CD14-positive monocyte (primary cell): ENCODE results near the gene ORC3. TPM values are rescaled to one million over a fixed set of nuclear protein-coding genes. Genes with fewer than 3 reads are reported as not detected.

Source experiments
- DNase-seq, 3 donors: peaks; one replicate each; pipeline ENCODE4 v3.0.0-alpha.2; 2011 to 2022
- H2AFZ ChIP-seq: 2 replicates; pipeline ENCODE4 v1.6.0; 2012; ENCODE audit warnings: mild to moderate bottlenecking, low read depth, low read length, inconsistent platforms; ENCODE audit not compliant: insufficient read depth, poor library complexity, severe bottlenecking
- H3K27ac ChIP-seq, 2 donors: 1 replicate in 1 of 2; 2 replicates in 1 of 2; pipeline ENCODE4 v1.5.1; 2012 to 2013; ENCODE audit warnings: low read length in 2 of 2, control low read depth in 1 of 2, inconsistent platforms in 1 of 2, low read depth in 1 of 2, mild to moderate bottlenecking in 1 of 2
- H3K27me3 ChIP-seq, 2 donors: one replicate each; pipeline versions ENCODE4 v1.6.0 to v1.6.1; 2011 to 2013; ENCODE audit warnings: low read length in 2 of 2; ENCODE audit not compliant: control insufficient read depth in 2 of 2, insufficient read depth in 2 of 2
- H3K36me3 ChIP-seq, 2 donors: replicated peaks in 1 of 2; 1 replicate in 1 of 2; 2 replicates in 1 of 2; pipeline versions ENCODE4 v1.5.1 to v1.6.1; 2012 to 2013; ENCODE audit warnings: low read length in 2 of 2, control low read depth in 1 of 2, inconsistent platforms in 1 of 2, mild to moderate bottlenecking in 1 of 2; ENCODE audit not compliant: insufficient read depth in 2 of 2, control insufficient read depth in 1 of 2
- H3K4me1 ChIP-seq, 2 donors: 1 replicate in 1 of 2; 2 replicates in 1 of 2; pipeline versions ENCODE4 v1.5.1 to v1.6.1; 2012 to 2013; ENCODE audit warnings: low read length in 2 of 2, control low read depth in 1 of 2, inconsistent platforms in 1 of 2, mild to moderate bottlenecking in 1 of 2, moderate library complexity in 1 of 2; ENCODE audit not compliant: insufficient read depth in 2 of 2, control insufficient read depth in 1 of 2
- H3K4me2 ChIP-seq: replicated peaks from 2 replicates; pipeline ENCODE3; 2012; ENCODE audit warnings: low read length, moderate library complexity, mild to moderate bottlenecking; ENCODE audit not compliant: poor library complexity, severe bottlenecking; ENCODE audit errors: extremely low read depth
- H3K4me3 ChIP-seq, 3 experiments: fragments of 200-600 bp in 1 of 3; sonication (generic) in 1 of 3; replicated peaks in 1 of 3; 1 replicate in 2 of 3; 2 replicates in 1 of 3; pipeline ENCODE4 v1.5.1; 2011 to 2013; ENCODE audit warnings: low read length in 3 of 3, mild to moderate bottlenecking in 3 of 3, control low read depth in 2 of 3, low read depth in 2 of 3, inconsistent platforms in 1 of 3, moderate library complexity in 1 of 3
- H3K79me2 ChIP-seq: 2 replicates; pipeline ENCODE4 v1.6.0; 2012; ENCODE audit warnings: mild to moderate bottlenecking, control low read depth, inconsistent platforms, low read length, moderate library complexity; ENCODE audit not compliant: insufficient read depth
- H3K9ac ChIP-seq: 2 replicates; pipeline ENCODE4 v1.6.0; 2017; ENCODE audit warnings: low read length, mild to moderate bottlenecking; ENCODE audit not compliant: insufficient read depth, poor library complexity, severe bottlenecking
- H3K9me3 ChIP-seq, 2 donors: replicated peaks in 1 of 2; 1 replicate in 1 of 2; 2 replicates in 1 of 2; pipeline versions ENCODE4 v1.5.1 to v1.6.1; 2012 to 2013; ENCODE audit warnings: low read length in 2 of 2, control low read depth in 1 of 2; ENCODE audit not compliant: control insufficient read depth in 1 of 2, insufficient read depth in 1 of 2
- H4K20me1 ChIP-seq: 2 replicates; pipeline ENCODE4 v1.6.0; 2012; ENCODE audit warnings: mild to moderate bottlenecking, low read length, control low read depth, moderate library complexity; ENCODE audit not compliant: insufficient read depth
- H3K27ac Mint-ChIP-seq, 7 donors: one replicate each; pipeline ENCODE4 v1.8.0; 2020; ENCODE audit warnings: mild to moderate bottlenecking in 7 of 7, mixed read lengths in 7 of 7, moderate library complexity in 6 of 7, inconsistent platforms in 2 of 7
- H3K27me3 Mint-ChIP-seq, 3 donors: one replicate each; pipeline ENCODE4 v1.8.0; 2021 to 2022; ENCODE audit warnings: low read depth in 3 of 3, mild to moderate bottlenecking in 3 of 3, mixed read lengths in 3 of 3, moderate library complexity in 3 of 3, inconsistent platforms in 1 of 3
- H3K36me3 Mint-ChIP-seq, 2 donors: one replicate each; pipeline ENCODE4 v1.8.0; 2020; ENCODE audit warnings: mixed read lengths in 2 of 2, inconsistent platforms in 1 of 2, mild to moderate bottlenecking in 1 of 2
- H3K4me1 Mint-ChIP-seq: one replicate; pipeline ENCODE4 v1.8.0; 2020; ENCODE audit warnings: mild to moderate bottlenecking, mixed read lengths
- H3K4me3 Mint-ChIP-seq, 2 donors: one replicate each; pipeline ENCODE4 v1.8.0; 2020; ENCODE audit warnings: mild to moderate bottlenecking in 2 of 2, mixed read lengths in 2 of 2, moderate library complexity in 1 of 2
- H3K9me3 Mint-ChIP-seq, 7 donors: one replicate each; pipeline ENCODE4 v1.8.0; 2020 to 2022; ENCODE audit warnings: mixed read lengths in 7 of 7, mild to moderate bottlenecking in 6 of 7, moderate library complexity in 6 of 7, inconsistent platforms in 2 of 7
- CTCF ChIP-seq: fragments of 200-600 bp; IDR thresholded peaks from one replicate; pipeline ENCODE4 v1.8.0; 2022; ENCODE audit warnings: antibody characterized with exemption, mild to moderate bottlenecking
- intact Hi-C, 2 donors: fragments of 100-400 bp; cut with micrococcal nuclease; formaldehyde crosslinking; loops; one replicate each; pipeline versions ENCODE4 v1.15.0 to v1.15.1; 2023
- polyA plus RNA-seq, 3 donors: library from polyadenylated mRNA; depleted of rRNA in 1 of 3; unstranded in 2 of 3; stranded (reverse) in 1 of 3; fragments of 300-500 nt in 2 of 3; fragments of >200 nt in 1 of 3; fragmentation: Illumina TruSeq in 2 of 3; gene quantifications; 1 replicate in 2 of 3; 2 replicates in 1 of 3; pipeline ENCODE4 v1.2.3, GENCODE V29; 2012 to 2021

ORC3 gene
- polyA plus RNA-seq, 3 donors = 9.1 to 20.7 (median 16.2) TPM

DNA sequence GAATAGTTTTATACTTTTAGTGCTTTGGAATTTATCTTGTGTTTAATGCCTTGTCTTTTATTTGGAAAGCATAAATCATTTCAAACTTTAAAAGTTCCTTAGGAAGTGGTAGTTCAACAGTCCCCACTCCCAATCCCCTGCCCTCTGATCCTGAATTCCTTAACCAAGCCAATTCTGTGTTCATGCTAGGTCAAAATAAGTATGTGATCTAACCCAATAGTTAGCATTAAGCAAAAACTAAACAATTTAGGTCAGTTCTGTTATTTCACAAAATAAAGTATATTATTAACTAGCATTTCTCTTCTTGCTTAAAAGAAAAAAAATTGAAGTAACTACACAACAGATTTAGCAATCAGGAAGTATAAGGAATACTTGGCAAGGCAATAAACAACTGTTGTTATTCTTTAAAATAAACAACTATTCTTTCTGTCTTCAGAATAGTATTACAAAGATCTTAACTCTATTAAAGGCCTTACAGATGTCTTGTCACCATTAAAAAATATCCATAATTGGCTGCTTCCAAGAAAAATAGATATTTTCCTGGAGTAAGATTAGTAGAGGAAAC lies 75.1 kb downstream of the ORC3 start:
- H3K9me3 ChIP-seq = no peaks in the 10 kb centered on the region
- Mint-ChIP-seq H3K27me3 (peaks cover 0 to 2% (median 0%) of the 10 kb centered on the region in 3 donors), H3K4me3 (no peak overlapping the region), H3K27ac (no peak overlapping the region), H3K4me1 (peaks cover 10% of the 10 kb centered on the region), H3K9me3 (peaks cover 0 to 3% (median 0%) of the 10 kb centered on the region in 7 donors), H3K36me3 (peaks cover 18 to 43% of the 10 kb centered on the region in 2 donors)
- no peak overlapping the region for H2AFZ ChIP-seq
- no peak overlapping the region for H3K27ac ChIP-seq
- no peak overlapping the region for H3K9ac ChIP-seq
- intact Hi-C loops = no loop called here
- TF ChIP-seq CTCF = no peak
- H3K79me2 ChIP-seq = no peaks in the 10 kb centered on the region
- peaks cover 11% of the 10 kb centered on the region for H4K20me1 ChIP-seq
- H3K4me2 ChIP-seq = no peak overlapping the region
- no peak for DNase-seq
- no peaks in the 10 kb centered on the region for H3K27me3 ChIP-seq
- H3K4me1 ChIP-seq = no peaks in the 10 kb centered on the region
- H3K4me3 ChIP-seq = no peak overlapping the region
- H3K36me3 ChIP-seq = peaks cover 5 to 46% of the 10 kb centered on the region in 2 donors

DNA sequence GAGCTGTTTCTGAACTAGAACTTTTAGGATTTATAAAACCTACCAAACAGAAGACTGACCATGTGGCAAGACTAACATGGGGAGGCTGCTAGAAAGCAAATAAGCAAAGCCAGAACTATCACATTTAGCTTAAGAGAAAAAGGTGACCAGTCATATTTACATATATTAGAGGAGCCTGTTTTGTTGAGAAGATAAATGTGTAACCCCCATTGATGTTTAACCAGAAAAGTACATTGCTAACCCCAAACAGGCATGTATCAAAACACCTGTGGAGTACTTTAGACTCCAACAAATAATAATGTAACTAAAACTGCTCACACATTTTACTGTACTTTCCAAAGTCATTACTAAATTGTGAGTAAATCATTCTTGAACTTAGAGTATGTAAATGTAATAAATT lies 77.1 kb downstream of the ORC3 start:
- Mint-ChIP-seq H3K4me1 (peaks cover 12% of the 10 kb centered on the region), H3K9me3 (no peaks in the 10 kb centered on the region), H3K27me3 (peaks cover 0 to 2% (median 2%) of the 10 kb centered on the region in 3 donors), H3K27ac (no peak overlapping the region), H3K36me3 (peaks cover 26 to 51% of the 10 kb centered on the region in 2 donors), H3K4me3 (no peak overlapping the region)
- no peak overlapping the region for H3K9ac ChIP-seq
- H3K27ac ChIP-seq = no peak overlapping the region
- H3K4me1 ChIP-seq = peaks cover 3 to 8% of the 10 kb centered on the region in 2 donors
- no peak overlapping the region for H3K4me3 ChIP-seq
- H3K4me2 ChIP-seq = no peak overlapping the region
- TF ChIP-seq CTCF = no peak
- H4K20me1 ChIP-seq = peaks cover 29% of the 10 kb centered on the region
- no peak for DNase-seq
- no peaks in the 10 kb centered on the region for H3K79me2 ChIP-seq
- H3K36me3 ChIP-seq = peaks cover 2 to 58% of the 10 kb centered on the region in 2 donors
- H3K9me3 ChIP-seq = no peaks in the 10 kb centered on the region
- intact Hi-C loops = no loop called here
- H3K27me3 ChIP-seq = no peaks in the 10 kb centered on the region
- no peak overlapping the region for H2AFZ ChIP-seq
